ENCODE measurements around the gene SAT2.
"Not testable (repeated sequence)": the region's sequence is repeated elsewhere in the genome, so short reads cannot be mapped to it uniquely, and the experiment has no call there.

SAT2 gene

GRCh38 chr17:7613769-7614424 lies 13.7 kb downstream of the SAT2 start:
- DNase-seq (ENCODE audit: low read depth), result peak; percentile 43
- no peak for TF ChIP-seq CTCF (conservative IDR thresholded peaks at IDR 0.05; ENCODE audit: low read depth, low read length)
- peak overlapping the region; percentile 82 for H3K4me3 ChIP-seq (ENCODE audit: low read depth, low read length)

GRCh38 chr17:7612294-7612640 lies 15.4 kb downstream of the SAT2 start:
- peak; percentile 56 for DNase-seq (ENCODE audit: low read depth)
- no peak for TF ChIP-seq CTCF (conservative IDR thresholded peaks at IDR 0.05; ENCODE audit: low read depth, low read length)
- peak overlapping the region; percentile 32 for H3K4me3 ChIP-seq (ENCODE audit: low read depth, low read length)

GRCh38 chr17:7611635-7612293 lies 15.9 kb downstream of the SAT2 start:
- no peak for DNase-seq (ENCODE audit: low read depth)
- TF ChIP-seq CTCF (conservative IDR thresholded peaks at IDR 0.05; ENCODE audit: low read depth, low read length), result no peak
- H3K4me3 ChIP-seq (ENCODE audit: low read depth, low read length), result peak overlapping the region; percentile 32

GRCh38 chr17:7610641-7611040 lies 17.0 kb downstream of the SAT2 start:
- no peak overlapping the region for H3K4me3 ChIP-seq (ENCODE audit: low read depth, low read length)
- DNase-seq (ENCODE audit: low read depth), result no peak
- no peak for TF ChIP-seq CTCF (conservative IDR thresholded peaks at IDR 0.05; ENCODE audit: low read depth, low read length)

GRCh38 chr17:7606280-7606679 lies 21.3 kb downstream of the SAT2 start:
- TF ChIP-seq CTCF (conservative IDR thresholded peaks at IDR 0.05; ENCODE audit: low read depth, low read length), result no peak
- H3K4me3 ChIP-seq (ENCODE audit: low read depth, low read length), result no peak overlapping the region
- DNase-seq (ENCODE audit: low read depth), result no peak

GRCh38 chr17:7597561-7597960 lies 30.1 kb downstream of the SAT2 start:
- H3K4me3 ChIP-seq (ENCODE audit: low read depth, low read length); DNase-seq (ENCODE audit: low read depth): not testable (repeated sequence)

- no peak for TF ChIP-seq CTCF (conservative IDR thresholded peaks at IDR 0.05; ENCODE audit: low read depth, low read length)
- H3K4me3 ChIP-seq (ENCODE audit: low read depth, low read length), result no peak overlapping the region
- DNase-seq (ENCODE audit: low read depth), result no peak
These were observed 34.3 kb downstream of the SAT2 start for GRCh38 chr17:7593296-7593695.
